ENCODE results near the gene COBL.

COBL gene

DNA sequence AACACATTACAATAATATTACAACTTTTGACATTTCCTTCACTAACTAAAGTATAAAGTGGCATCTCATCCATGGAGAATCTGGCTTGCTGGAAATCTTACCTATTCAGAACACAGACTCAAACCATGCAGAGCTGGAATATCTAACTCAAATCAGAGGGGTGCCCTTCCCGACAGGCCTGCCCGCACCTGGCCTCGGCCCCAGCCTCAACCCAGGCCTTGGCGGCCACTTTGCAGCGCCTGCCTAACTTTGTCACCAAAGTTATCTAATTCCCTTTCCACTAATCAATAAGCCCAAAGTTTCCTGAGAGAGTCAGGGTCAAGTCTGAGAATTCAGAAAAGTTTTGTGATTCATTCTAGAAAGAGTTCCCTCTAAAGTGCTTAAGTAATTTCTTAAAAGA lies 212.9 kb downstream of the COBL start:
- TF ChIP-seq, protein P1, sequence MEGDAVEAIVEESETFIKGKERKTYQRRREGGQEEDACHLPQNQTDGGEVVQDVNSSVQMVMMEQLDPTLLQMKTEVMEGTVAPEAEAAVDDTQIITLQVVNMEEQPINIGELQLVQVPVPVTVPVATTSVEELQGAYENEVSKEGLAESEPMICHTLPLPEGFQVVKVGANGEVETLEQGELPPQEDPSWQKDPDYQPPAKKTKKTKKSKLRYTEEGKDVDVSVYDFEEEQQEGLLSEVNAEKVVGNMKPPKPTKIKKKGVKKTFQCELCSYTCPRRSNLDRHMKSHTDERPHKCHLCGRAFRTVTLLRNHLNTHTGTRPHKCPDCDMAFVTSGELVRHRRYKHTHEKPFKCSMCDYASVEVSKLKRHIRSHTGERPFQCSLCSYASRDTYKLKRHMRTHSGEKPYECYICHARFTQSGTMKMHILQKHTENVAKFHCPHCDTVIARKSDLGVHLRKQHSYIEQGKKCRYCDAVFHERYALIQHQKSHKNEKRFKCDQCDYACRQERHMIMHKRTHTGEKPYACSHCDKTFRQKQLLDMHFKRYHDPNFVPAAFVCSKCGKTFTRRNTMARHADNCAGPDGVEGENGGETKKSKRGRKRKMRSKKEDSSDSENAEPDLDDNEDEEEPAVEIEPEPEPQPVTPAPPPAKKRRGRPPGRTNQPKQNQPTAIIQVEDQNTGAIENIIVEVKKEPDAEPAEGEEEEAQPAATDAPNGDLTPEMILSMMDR (IDR thresholded peaks at IDR 0.05): no peak
- no peaks in the 10 kb centered on the region for H3K27me3 ChIP-seq
- H3K27ac ChIP-seq: no peak overlapping the region
- no peaks in the 10 kb centered on the region for H3K36me3 ChIP-seq
- H3K4me1 ChIP-seq (ENCODE audit: control insufficient read depth in 1 of 2, insufficient read depth in 1 of 2, low read depth in 1 of 2, low read length in 1 of 2): no peaks in the 10 kb centered on the region
- H3K4me3 ChIP-seq (ENCODE audit: low read depth in 1 of 2, low read length in 1 of 2): no peak overlapping the region
- no peaks in the 10 kb centered on the region for H3K9me3 ChIP-seq

DNA sequence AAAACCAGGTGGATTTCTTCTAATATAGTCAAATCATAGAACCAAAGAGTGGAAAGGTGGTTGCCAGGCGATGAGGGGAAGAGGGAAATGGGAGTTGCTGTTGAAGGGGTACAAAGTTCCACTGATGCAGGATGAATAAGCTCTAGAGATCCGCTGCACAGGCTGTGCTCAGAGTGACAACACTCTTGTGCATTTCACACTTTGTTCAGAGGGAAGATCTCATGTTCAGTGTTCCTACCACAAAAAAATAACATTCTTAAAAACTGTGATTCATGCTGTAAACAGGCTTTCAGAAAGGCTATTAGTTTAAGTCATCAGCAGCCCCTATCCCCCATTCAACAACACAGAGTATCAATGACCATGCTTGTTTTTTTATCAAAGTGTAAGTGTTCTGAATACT lies 213.8 kb downstream of the COBL start:
- H3K4me3 ChIP-seq (ENCODE audit: low read depth in 1 of 2, low read length in 1 of 2): no peak overlapping the region
- no peaks in the 10 kb centered on the region for H3K36me3 ChIP-seq
- no peaks in the 10 kb centered on the region for H3K4me1 ChIP-seq (ENCODE audit: control insufficient read depth in 1 of 2, insufficient read depth in 1 of 2, low read depth in 1 of 2, low read length in 1 of 2)
- H3K9me3 ChIP-seq: no peaks in the 10 kb centered on the region
- H3K27ac ChIP-seq: no peak overlapping the region
- no peaks in the 10 kb centered on the region for H3K27me3 ChIP-seq
- TF ChIP-seq, protein P1 (IDR thresholded peaks at IDR 0.05): no peak

DNA sequence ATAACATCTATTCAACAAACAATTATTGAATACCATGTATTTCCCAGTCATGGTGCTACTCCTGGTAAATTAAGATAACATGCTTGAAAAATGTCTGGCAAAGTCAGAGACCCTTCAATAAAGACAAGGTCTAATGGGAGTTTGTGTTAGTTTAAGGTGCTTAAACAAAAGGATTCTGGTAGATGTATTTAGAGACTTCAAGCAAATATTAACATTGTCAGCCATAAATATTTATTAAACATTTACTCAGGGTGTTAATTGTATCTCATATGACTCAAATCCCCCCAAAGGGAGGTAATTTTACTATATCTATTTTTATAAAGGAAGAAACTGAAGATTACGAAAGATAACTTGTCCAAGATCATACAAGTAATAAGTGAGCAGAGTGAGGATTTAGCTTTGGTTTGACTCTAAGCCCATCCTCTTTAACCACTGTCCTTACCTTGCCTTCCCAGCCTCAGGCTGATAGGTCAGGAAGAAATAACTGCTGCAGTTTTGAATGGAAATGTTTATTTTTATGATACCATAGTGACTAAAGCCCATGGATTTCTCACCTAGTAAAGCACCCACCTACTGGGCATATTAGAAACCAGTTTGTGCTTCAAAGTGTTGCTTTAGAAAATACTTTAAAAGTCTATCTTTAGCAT lies 215.4 kb downstream of the COBL start:
- Histone ChIP-seq H3K27me3 (no peaks in the 10 kb centered on the region), H3K4me3 (ENCODE audit: low read depth in 1 of 2, low read length in 1 of 2) (no peak overlapping the region), H3K27ac (no peak overlapping the region), H3K4me1 (ENCODE audit: control insufficient read depth in 1 of 2, insufficient read depth in 1 of 2, low read depth in 1 of 2, low read length in 1 of 2) (no peaks in the 10 kb centered on the region), H3K36me3 (no peaks in the 10 kb centered on the region), H3K9me3 (no peaks in the 10 kb centered on the region)
- TF ChIP-seq, protein P1 (IDR thresholded peaks at IDR 0.05): no peak

DNA sequence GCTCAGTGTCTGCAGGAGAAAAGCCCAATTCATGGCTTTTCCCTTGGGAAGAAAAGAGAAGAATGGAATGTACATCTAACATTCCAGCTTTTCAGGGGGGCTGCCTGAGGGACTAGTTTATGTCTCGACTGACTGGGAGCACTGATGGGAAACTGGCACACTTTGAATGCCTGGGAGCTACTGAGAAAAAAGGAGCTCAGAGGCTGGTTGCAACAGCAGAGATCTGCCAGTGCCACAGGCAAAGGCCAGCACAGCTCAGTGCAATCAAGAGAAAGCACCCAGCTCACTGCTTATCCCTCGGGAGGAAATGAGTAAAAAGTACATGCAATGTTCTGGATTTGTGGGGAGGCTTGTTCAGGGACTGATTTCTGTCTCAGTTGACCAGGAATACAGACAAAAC lies 226.2 kb downstream of the COBL start:
- no peaks in the 10 kb centered on the region for H3K27me3 ChIP-seq
- TF ChIP-seq, protein P1 (IDR thresholded peaks at IDR 0.05): no peak
- no peak overlapping the region for H3K4me3 ChIP-seq (ENCODE audit: low read depth in 1 of 2, low read length in 1 of 2)
- H3K36me3 ChIP-seq: no peaks in the 10 kb centered on the region
- no peaks in the 10 kb centered on the region for H3K4me1 ChIP-seq (ENCODE audit: control insufficient read depth in 1 of 2, insufficient read depth in 1 of 2, low read depth in 1 of 2, low read length in 1 of 2)
- H3K27ac ChIP-seq: no peak overlapping the region
- no peaks in the 10 kb centered on the region for H3K9me3 ChIP-seq

DNA sequence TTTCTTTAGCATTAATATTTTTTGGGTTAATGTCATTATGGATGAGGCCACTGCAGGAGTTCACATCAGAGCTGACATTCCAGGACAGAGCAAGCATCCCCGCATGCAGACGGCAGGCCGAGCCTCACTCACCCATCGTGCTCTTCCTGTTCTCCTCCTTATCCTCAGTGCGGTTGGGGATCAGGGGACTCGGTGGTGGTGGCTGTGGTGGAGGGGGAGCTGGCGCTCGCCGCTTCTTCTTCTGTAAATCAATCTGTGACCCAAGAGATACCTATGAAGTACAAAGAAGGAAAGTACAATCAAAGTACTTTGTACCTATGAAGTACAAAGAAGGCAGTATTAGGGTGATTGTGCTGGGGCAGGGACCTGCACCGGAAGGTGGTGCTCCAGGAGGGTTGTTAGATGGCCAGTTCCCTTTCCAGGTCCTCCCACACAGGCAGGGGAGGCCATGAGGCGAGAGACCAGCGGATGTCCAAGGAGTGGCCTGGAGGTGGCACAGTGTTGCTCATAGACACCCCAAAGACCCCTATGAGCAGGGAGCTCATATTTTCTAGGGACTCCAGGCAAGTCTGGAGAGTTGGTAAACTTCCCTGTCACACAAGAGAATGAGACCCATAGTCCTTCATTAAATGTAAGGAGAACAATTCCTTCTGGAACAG lies 231.4 kb downstream of the COBL start:
- no peak overlapping the region for H3K4me3 ChIP-seq (ENCODE audit: low read depth in 1 of 2, low read length in 1 of 2)
- TF ChIP-seq, protein P1 (IDR thresholded peaks at IDR 0.05): no peak
- no peaks in the 10 kb centered on the region for H3K4me1 ChIP-seq (ENCODE audit: control insufficient read depth in 1 of 2, insufficient read depth in 1 of 2, low read depth in 1 of 2, low read length in 1 of 2)
- H3K27me3 ChIP-seq: no peaks in the 10 kb centered on the region
- no peaks in the 10 kb centered on the region for H3K36me3 ChIP-seq
- H3K9me3 ChIP-seq: no peaks in the 10 kb centered on the region
- H3K27ac ChIP-seq: no peak overlapping the region
